CD14-positive monocyte (primary cell): ENCODE measurements around the gene GRHL1. TPM values are rescaled to one million over a fixed set of nuclear protein-coding genes. Genes with fewer than 3 reads are reported as not detected.

Experiments used
- DNase-seq, 3 donors: peaks; one replicate each; pipeline ENCODE4 v3.0.0-alpha.2; 2011 to 2022
- H2AFZ ChIP-seq: 2 replicates; pipeline ENCODE4 v1.6.0; 2012; ENCODE audit warnings: mild to moderate bottlenecking, low read depth, low read length, inconsistent platforms; ENCODE audit not compliant: insufficient read depth, poor library complexity, severe bottlenecking
- H3K27ac ChIP-seq, 2 donors: 1 replicate in 1 of 2; 2 replicates in 1 of 2; pipeline ENCODE4 v1.5.1; 2012 to 2013; ENCODE audit warnings: low read length in 2 of 2, control low read depth in 1 of 2, inconsistent platforms in 1 of 2, low read depth in 1 of 2, mild to moderate bottlenecking in 1 of 2
- H3K27me3 ChIP-seq, 2 donors: one replicate each; pipeline versions ENCODE4 v1.6.0 to v1.6.1; 2011 to 2013; ENCODE audit warnings: low read length in 2 of 2; ENCODE audit not compliant: control insufficient read depth in 2 of 2, insufficient read depth in 2 of 2
- H3K36me3 ChIP-seq, 2 donors: replicated peaks in 1 of 2; 1 replicate in 1 of 2; 2 replicates in 1 of 2; pipeline versions ENCODE4 v1.5.1 to v1.6.1; 2012 to 2013; ENCODE audit warnings: low read length in 2 of 2, control low read depth in 1 of 2, inconsistent platforms in 1 of 2, mild to moderate bottlenecking in 1 of 2; ENCODE audit not compliant: insufficient read depth in 2 of 2, control insufficient read depth in 1 of 2
- H3K4me1 ChIP-seq, 2 donors: 1 replicate in 1 of 2; 2 replicates in 1 of 2; pipeline versions ENCODE4 v1.5.1 to v1.6.1; 2012 to 2013; ENCODE audit warnings: low read length in 2 of 2, control low read depth in 1 of 2, inconsistent platforms in 1 of 2, mild to moderate bottlenecking in 1 of 2, moderate library complexity in 1 of 2; ENCODE audit not compliant: insufficient read depth in 2 of 2, control insufficient read depth in 1 of 2
- H3K4me2 ChIP-seq: replicated peaks from 2 replicates; pipeline ENCODE3; 2012; ENCODE audit warnings: low read length, moderate library complexity, mild to moderate bottlenecking; ENCODE audit not compliant: poor library complexity, severe bottlenecking; ENCODE audit errors: extremely low read depth
- H3K4me3 ChIP-seq, 3 experiments: fragments of 200-600 bp in 1 of 3; sonication (generic) in 1 of 3; replicated peaks in 1 of 3; 1 replicate in 2 of 3; 2 replicates in 1 of 3; pipeline ENCODE4 v1.5.1; 2011 to 2013; ENCODE audit warnings: low read length in 3 of 3, mild to moderate bottlenecking in 3 of 3, control low read depth in 2 of 3, low read depth in 2 of 3, inconsistent platforms in 1 of 3, moderate library complexity in 1 of 3
- H3K79me2 ChIP-seq: 2 replicates; pipeline ENCODE4 v1.6.0; 2012; ENCODE audit warnings: mild to moderate bottlenecking, control low read depth, inconsistent platforms, low read length, moderate library complexity; ENCODE audit not compliant: insufficient read depth
- H3K9ac ChIP-seq: 2 replicates; pipeline ENCODE4 v1.6.0; 2017; ENCODE audit warnings: low read length, mild to moderate bottlenecking; ENCODE audit not compliant: insufficient read depth, poor library complexity, severe bottlenecking
- H3K9me3 ChIP-seq, 2 donors: replicated peaks in 1 of 2; 1 replicate in 1 of 2; 2 replicates in 1 of 2; pipeline versions ENCODE4 v1.5.1 to v1.6.1; 2012 to 2013; ENCODE audit warnings: low read length in 2 of 2, control low read depth in 1 of 2; ENCODE audit not compliant: control insufficient read depth in 1 of 2, insufficient read depth in 1 of 2
- H4K20me1 ChIP-seq: 2 replicates; pipeline ENCODE4 v1.6.0; 2012; ENCODE audit warnings: mild to moderate bottlenecking, low read length, control low read depth, moderate library complexity; ENCODE audit not compliant: insufficient read depth
- H3K27ac Mint-ChIP-seq, 7 donors: one replicate each; pipeline ENCODE4 v1.8.0; 2020; ENCODE audit warnings: mild to moderate bottlenecking in 7 of 7, mixed read lengths in 7 of 7, moderate library complexity in 6 of 7, inconsistent platforms in 2 of 7
- H3K27me3 Mint-ChIP-seq, 3 donors: one replicate each; pipeline ENCODE4 v1.8.0; 2021 to 2022; ENCODE audit warnings: low read depth in 3 of 3, mild to moderate bottlenecking in 3 of 3, mixed read lengths in 3 of 3, moderate library complexity in 3 of 3, inconsistent platforms in 1 of 3
- H3K36me3 Mint-ChIP-seq, 2 donors: one replicate each; pipeline ENCODE4 v1.8.0; 2020; ENCODE audit warnings: mixed read lengths in 2 of 2, inconsistent platforms in 1 of 2, mild to moderate bottlenecking in 1 of 2
- H3K4me1 Mint-ChIP-seq: one replicate; pipeline ENCODE4 v1.8.0; 2020; ENCODE audit warnings: mild to moderate bottlenecking, mixed read lengths
- H3K4me3 Mint-ChIP-seq, 2 donors: one replicate each; pipeline ENCODE4 v1.8.0; 2020; ENCODE audit warnings: mild to moderate bottlenecking in 2 of 2, mixed read lengths in 2 of 2, moderate library complexity in 1 of 2
- H3K9me3 Mint-ChIP-seq, 7 donors: one replicate each; pipeline ENCODE4 v1.8.0; 2020 to 2022; ENCODE audit warnings: mixed read lengths in 7 of 7, mild to moderate bottlenecking in 6 of 7, moderate library complexity in 6 of 7, inconsistent platforms in 2 of 7
- WGBS: methylation state at CpG from one replicate; pipeline ENCODE4 v1.1.5; 2013; ENCODE audit warnings: missing lambda C conversion rate; ENCODE audit not compliant: insufficient coverage; 5-methylcytosine and 5-hydroxymethylcytosine counted together
- intact Hi-C, 2 donors: fragments of 100-400 bp; cut with micrococcal nuclease; formaldehyde crosslinking; loops; one replicate each; pipeline versions ENCODE4 v1.15.0 to v1.15.1; 2023
- polyA plus RNA-seq, 3 donors: library from polyadenylated mRNA; depleted of rRNA in 1 of 3; unstranded in 2 of 3; stranded (reverse) in 1 of 3; fragments of 300-500 nt in 2 of 3; fragments of >200 nt in 1 of 3; fragmentation: Illumina TruSeq in 2 of 3; gene quantifications; 1 replicate in 2 of 3; 2 replicates in 1 of 3; pipeline ENCODE4 v1.2.3, GENCODE V29; 2012 to 2021
- TF ChIP-seq, protein P1 (sequence below): fragments of 200-600 bp; IDR thresholded peaks from one replicate; pipeline ENCODE4 v1.8.0; 2022; ENCODE audit warnings: antibody characterized with exemption, mild to moderate bottlenecking

The GRHL1 gene
- polyA plus RNA-seq, 3 donors, result 0.08 TPM; not detected in 2

DNA sequence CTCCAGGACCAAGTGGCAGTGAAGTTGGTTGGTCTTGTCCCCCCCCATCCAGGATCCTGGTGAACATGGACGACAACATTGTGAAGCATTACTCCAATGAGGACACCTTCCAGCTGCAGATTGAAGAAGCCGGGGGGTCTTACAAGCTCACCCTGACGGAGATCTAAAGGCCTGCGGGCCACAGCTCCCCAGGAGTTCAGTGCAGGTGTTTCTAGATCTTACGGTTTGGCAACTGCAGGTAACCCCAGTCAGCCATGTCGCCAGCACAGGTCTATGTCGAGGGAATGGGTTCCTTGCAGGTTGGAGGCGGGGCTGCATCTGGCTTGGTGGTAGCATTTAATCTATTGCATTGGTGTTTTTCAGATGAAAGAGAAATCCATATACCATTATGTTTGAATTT lies 49.0 kb downstream of the GRHL1 start:
- Histone ChIP-seq H3K27ac (no peak overlapping the region), H3K4me1 (peaks cover 6 to 16% of the 10 kb centered on the region in 2 donors), H3K79me2 (no peaks in the 10 kb centered on the region), H3K27me3 (peaks cover 0 to 1% of the 10 kb centered on the region in 2 donors), H3K9me3 (no peaks in the 10 kb centered on the region), H3K4me2 (no peak overlapping the region), H4K20me1 (no peaks in the 10 kb centered on the region), H3K9ac (no peak overlapping the region), H3K36me3 (no peaks in the 10 kb centered on the region), H2AFZ (no peak overlapping the region), H3K4me3 (no peak overlapping the region)
- H3K27me3 Mint-ChIP-seq, result peaks cover 7 to 10% (median 9%) of the 10 kb centered on the region in 3 donors
- peaks cover 0 to 3% (median under 1%) of the 10 kb centered on the region in 7 donors for H3K9me3 Mint-ChIP-seq
- intact Hi-C loops, result no loop called here
- H3K4me1 Mint-ChIP-seq, result peaks cover 15% of the 10 kb centered on the region
- no peak for DNase-seq
- H3K4me3 Mint-ChIP-seq, result no peak overlapping the region
- no peak overlapping the region for H3K27ac Mint-ChIP-seq
- H3K36me3 Mint-ChIP-seq, result peaks cover 0 to 2% of the 10 kb centered on the region in 2 donors
- WGBS, result 92% methylated on average over 5 of the region's 8 CpGs
- TF ChIP-seq, protein P1, sequence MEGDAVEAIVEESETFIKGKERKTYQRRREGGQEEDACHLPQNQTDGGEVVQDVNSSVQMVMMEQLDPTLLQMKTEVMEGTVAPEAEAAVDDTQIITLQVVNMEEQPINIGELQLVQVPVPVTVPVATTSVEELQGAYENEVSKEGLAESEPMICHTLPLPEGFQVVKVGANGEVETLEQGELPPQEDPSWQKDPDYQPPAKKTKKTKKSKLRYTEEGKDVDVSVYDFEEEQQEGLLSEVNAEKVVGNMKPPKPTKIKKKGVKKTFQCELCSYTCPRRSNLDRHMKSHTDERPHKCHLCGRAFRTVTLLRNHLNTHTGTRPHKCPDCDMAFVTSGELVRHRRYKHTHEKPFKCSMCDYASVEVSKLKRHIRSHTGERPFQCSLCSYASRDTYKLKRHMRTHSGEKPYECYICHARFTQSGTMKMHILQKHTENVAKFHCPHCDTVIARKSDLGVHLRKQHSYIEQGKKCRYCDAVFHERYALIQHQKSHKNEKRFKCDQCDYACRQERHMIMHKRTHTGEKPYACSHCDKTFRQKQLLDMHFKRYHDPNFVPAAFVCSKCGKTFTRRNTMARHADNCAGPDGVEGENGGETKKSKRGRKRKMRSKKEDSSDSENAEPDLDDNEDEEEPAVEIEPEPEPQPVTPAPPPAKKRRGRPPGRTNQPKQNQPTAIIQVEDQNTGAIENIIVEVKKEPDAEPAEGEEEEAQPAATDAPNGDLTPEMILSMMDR, result no peak

DNA sequence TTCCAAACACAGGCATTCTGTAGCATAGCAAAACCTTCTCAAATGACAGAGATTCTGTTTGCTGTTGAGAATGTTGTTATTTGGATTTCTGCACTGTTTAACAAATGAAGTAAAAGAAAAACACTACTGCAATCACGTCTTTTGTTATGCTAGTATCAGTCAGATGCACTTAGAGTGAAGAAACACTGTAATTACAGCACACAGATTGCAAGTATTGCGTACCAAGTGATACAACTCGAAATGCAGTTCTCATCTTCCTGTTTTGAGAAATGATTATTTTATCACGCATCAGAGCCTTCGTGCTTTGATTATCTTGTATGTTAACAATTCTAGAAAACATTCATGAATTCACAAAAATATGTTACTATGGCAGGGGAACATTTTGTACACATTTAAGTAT lies 50.1 kb downstream of the GRHL1 start:
- peaks cover 0 to 10% of the 10 kb centered on the region in 2 donors for H3K27me3 ChIP-seq
- Mint-ChIP-seq H3K4me3 (peak overlapping the region in 1 of 2 donors; percentile 42), H3K4me1 (peaks cover 16% of the 10 kb centered on the region), H3K27me3 (peaks cover 16 to 20% (median 16%) of the 10 kb centered on the region in 3 donors), H3K36me3 (peaks cover 0 to 7% of the 10 kb centered on the region in 2 donors), H3K9me3 (peaks cover 0 to 12% (median 8%) of the 10 kb centered on the region in 7 donors), H3K27ac (peak overlapping the region in 5 of 7 donors; percentile 75 to 82 (median 79))
- H4K20me1 ChIP-seq, result no peaks in the 10 kb centered on the region
- no peak overlapping the region for H3K9ac ChIP-seq
- no CpG with 5 or more reads among the region's 5 CpGs for WGBS
- peaks cover 8 to 21% of the 10 kb centered on the region in 2 donors for H3K4me1 ChIP-seq
- H3K79me2 ChIP-seq, result no peaks in the 10 kb centered on the region
- no peak overlapping the region for H2AFZ ChIP-seq
- TF ChIP-seq, protein P1, result no peak
- H3K36me3 ChIP-seq, result no peaks in the 10 kb centered on the region
- H3K4me2 ChIP-seq, result no peak overlapping the region
- intact Hi-C loops, result no loop called here
- peaks cover 6% of the 10 kb centered on the region in 2 donors for H3K9me3 ChIP-seq
- no peak overlapping the region for H3K4me3 ChIP-seq
- peak overlapping the region in 1 of 2 donors; percentile 66 for H3K27ac ChIP-seq
- peak; percentile 48 to 75 (median 50) for DNase-seq
